GM18517 (cell line): ENCODE results near the gene APOC3.
"Not testable (repeated sequence)": the region's sequence is repeated elsewhere in the genome, so short reads cannot be mapped to it uniquely, and the experiment has no call there.

Source experiments
- ATAC-seq: cut with Tn5 transposase; IDR thresholded peaks from one replicate; pipeline ENCODE4 v1.9.1; 2021; ENCODE audit warnings: mild to moderate bottlenecking, moderate library complexity; ENCODE audit not compliant: unreplicated experiment

The APOC3 gene

DNA sequence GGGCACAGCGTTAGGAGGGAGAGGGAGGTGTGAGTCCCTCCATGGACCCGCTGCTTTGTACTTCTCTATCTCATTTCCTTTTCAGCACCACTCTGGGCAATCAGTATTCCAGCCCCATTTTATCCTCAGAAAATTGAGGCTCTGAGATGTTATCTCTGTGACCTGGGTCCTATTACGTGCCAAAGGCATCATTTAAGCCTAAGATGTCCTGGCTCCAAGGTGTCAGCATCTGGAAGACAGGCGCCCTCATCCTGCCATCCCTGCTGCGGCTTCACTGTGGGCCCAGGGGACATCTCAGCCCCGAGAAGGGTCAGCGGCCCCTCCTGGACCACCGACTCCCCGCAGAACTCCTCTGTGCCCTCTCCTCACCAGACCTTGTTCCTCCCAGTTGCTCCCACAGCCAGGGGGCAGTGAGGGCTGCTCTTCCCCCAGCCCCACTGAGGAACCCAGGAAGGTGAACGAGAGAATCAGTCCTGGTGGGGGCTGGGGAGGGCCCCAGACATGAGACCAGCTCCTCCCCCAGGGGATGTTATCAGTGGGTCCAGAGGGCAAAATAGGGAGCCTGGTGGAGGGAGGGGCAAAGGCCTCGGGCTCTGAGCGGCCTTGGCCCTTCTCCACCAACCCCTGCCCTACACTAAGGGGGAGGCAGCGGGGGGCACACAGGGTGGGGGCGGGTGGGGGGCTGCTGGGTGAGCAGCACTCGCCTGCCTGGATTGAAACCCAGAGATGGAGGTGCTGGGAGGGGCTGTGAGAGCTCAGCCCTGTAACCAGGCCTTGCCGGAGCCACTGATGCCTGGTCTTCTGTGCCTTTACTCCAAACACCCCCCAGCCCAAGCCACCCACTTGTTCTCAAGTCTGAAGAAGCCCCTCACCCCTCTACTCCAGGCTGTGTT, 829 bp upstream of the APOC3 start:
- no peak for ATAC-seq

DNA sequence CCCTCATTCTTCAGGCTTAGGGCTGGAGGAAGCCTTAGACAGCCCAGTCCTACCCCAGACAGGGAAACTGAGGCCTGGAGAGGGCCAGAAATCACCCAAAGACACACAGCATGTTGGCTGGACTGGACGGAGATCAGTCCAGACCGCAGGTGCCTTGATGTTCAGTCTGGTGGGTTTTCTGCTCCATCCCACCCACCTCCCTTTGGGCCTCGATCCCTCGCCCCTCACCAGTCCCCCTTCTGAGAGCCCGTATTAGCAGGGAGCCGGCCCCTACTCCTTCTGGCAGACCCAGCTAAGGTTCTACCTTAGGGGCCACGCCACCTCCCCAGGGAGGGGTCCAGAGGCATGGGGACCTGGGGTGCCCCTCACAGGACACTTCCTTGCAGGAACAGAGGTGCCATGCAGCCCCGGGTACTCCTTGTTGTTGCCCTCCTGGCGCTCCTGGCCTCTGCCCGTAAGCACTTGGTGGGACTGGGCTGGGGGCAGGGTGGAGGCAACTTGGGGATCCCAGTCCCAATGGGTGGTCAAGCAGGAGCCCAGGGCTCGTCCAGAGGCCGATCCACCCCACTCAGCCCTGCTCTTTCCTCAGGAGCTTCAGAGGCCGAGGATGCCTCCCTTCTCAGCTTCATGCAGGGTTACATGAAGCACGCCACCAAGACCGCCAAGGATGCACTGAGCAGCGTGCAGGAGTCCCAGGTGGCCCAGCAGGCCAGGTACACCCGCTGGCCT, 641 bp downstream of the APOC3 start:
- ATAC-seq: no peak

DNA sequence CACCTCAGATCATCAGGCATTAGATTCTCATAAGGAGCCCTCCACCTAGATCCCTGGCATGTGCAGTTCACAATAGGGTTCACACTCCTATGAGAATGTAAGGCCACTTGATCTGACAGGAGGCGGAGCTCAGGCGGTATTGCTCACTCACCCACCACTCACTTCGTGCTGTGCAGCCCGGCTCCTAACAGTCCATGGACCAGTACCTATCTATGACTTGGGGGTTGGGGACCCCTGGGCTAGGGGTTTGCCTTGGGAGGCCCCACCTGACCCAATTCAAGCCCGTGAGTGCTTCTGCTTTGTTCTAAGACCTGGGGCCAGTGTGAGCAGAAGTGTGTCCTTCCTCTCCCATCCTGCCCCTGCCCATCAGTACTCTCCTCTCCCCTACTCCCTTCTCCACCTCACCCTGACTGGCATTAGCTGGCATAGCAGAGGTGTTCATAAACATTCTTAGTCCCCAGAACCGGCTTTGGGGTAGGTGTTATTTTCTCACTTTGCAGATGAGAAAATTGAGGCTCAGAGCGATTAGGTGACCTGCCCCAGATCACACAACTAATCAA, 2.2 kb downstream of the APOC3 start:
- no peak for ATAC-seq

DNA sequence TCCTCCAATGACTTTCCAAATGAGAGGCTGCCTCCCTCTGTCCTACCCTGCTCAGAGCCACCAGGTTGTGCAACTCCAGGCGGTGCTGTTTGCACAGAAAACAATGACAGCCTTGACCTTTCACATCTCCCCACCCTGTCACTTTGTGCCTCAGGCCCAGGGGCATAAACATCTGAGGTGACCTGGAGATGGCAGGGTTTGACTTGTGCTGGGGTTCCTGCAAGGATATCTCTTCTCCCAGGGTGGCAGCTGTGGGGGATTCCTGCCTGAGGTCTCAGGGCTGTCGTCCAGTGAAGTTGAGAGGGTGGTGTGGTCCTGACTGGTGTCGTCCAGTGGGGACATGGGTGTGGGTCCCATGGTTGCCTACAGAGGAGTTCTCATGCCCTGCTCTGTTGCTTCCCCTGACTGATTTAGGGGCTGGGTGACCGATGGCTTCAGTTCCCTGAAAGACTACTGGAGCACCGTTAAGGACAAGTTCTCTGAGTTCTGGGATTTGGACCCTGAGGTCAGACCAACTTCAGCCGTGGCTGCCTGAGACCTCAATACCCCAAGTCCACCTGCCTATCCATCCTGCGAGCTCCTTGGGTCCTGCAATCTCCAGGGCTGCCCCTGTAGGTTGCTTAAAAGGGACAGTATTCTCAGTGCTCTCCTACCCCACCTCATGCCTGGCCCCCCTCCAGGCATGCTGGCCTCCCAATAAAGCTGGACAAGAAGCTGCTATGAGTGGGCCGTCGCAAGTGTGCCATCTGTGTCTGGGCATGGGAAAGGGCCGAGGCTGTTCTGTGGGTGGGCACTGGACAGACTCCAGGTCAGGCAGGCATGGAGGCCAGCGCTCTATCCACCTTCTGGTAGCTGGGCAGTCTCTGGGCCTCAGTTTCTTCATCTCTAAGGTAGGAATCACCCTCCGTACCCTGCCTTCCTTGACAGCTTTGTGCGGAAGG, 2.9 kb downstream of the APOC3 start:
- no peak for ATAC-seq

DNA sequence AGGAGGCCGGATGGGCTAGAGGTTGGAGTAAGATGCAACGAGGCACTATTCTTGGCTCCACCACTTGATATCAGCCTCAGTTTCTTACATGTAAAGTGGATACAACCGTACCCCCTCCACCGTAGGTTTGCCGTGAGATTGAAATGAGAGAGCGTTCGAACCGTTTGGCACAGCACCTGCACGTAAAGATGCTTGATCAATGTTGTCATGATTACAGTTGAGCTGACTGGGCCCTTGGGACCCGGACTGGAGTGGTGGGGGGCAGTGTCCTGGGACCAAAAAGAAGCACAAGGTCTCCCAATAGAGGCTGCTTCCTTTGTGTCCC, 3.7 kb downstream of the APOC3 start:
- no peak for ATAC-seq

DNA sequence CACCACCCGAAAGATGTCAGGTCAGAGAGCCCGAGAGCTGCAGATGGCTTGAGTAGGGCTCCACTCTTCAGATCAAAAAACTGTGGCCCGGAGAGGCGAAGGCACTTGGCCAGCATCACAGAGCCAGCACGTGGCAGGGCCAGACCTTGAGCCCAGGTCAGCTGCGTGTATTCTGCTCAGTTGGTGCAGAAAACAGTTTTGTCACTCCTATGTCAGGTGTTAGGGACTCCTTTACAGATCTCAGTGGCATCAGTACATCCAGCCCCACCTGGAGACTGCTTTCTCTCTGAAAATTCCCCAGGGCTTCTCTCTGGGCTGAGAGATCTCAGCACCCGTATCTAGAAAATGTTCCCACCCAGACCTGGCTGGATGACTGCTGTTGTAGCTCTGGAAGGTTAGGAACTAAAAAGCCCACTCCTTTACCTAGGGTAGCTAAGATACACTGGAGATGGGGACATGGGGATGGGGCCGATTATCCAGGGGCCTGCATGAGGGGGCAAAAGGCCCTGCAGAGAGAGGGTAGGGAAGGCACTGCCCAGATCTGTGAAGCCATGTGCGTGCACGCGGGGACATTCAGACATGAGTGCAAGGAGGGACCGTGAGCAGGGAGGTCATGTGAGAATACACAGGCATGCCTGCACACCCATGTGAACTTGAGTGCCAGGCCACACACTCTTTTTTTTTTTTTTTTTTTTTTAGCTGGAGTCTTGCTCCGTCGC, 4.3 kb downstream of the APOC3 start:
- no peak for ATAC-seq

DNA sequence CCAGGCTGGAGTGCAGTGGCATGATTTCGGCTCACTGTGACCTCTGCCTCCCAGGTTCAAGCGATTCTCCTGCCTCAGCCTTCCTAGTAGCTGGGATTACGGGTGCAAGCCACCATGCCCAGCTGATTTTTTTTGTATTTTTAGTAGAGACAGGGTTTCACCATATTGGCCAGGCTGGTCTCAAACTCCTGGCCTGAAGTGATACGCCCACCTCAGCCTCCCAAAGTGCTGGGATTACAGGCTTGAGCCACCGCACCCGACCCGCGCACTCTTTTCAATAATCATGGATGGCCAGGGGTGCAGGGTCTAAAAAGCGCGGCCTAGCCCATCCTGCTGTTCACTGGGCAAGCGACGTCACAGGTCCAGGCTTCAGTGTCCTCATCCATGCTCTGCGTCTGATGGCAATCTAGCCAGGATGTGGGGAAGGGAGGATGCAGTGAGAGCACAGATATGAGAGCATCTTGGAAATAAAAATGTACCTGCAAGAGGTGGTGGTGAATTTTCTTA, 4.9 kb downstream of the APOC3 start:
- ATAC-seq: not testable (repeated sequence)

DNA sequence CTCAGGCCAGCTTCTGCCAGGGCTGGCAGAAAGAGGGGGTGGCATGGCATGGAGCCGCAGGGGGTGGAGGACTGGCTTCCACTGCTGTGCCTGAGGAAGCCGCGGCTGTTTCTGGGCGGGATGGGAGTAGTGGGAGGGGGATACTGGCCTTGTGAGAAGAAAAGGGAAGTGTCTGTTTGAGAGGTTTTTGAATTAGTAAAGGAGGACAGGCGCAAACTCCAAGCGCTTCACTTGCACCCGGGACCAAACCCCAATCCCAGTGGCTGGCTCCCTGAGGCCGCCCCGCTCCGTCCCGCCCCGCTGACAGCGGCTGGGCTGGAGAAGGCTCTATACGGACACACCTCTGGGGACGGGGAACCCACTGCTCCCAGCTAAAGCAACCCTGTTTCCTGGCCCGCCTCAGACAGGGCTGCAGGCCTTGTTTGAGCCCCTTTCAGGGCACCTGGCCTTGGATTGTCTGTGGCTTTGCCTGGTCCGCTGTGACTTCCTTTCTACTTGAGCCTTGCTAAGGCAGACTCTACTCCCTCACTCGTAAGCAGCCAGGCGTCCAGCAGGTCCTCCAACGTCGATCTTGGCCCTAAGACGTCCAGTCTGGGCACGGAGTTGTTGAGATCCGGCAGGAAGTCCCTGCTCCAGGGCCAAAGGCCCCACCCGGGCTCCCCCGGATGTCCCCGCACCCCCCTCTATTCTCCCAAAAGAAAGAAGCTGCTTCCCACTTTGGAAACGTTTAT, 5.5 kb downstream of the APOC3 start:
- no peak for ATAC-seq

DNA sequence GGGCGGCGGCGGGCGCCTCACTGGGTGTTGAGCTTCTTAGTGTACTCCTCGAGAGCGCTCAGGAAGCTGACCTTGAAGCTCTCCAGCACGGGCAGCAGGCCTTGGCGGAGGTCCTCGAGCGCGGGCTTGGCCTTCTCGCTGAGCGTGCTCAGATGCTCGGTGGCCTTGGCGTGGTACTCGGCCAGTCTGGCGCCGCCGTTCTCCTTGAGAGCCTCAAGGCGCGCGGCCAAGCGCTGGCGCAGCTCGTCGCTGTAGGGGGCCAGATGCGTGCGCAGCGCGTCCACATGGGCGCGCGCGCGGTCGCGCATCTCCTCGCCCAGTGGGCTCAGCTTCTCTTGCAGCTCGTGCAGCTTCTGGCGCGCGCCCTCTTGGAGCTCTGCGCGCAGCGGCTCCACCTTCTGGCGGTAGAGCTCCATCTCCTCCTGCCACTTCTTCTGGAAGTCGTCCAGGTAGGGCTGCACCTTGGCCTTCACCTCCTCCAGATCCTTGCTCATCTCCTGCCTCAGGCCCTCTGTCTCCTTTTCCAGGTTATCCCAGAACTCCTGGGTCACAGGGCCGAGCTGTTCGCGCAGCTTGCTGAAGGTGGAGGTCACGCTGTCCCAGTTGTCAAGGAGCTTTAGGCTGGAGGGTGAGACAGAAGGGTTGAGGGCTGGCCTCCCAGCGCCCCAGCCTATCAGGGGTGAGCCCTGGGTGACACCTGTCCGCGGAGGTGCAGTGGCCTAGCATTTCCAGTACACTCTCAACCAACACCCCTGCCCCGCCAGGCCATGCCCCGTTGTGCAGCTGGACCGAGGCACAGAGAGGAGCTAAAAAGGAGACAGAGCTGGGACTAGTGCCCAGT, 6.3 kb downstream of the APOC3 start:
- peak; percentile 73 for ATAC-seq

DNA sequence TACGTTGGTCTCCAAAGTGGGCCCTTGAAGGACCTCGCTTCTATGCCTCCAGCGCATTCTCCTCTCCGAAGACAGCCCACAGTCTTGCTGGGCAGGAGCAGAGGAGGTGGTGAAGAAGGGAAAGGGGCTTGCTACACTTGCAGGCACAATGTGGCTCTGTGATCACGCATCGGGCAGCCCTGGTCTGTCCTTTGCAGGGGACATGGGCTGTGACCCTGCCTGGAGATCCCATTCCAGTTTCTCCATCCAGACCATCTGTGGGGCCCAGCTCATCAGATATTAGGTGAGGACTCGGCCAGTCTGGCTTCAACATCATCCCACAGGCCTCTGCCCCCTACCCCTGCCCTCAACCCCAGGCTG, 6.9 kb downstream of the APOC3 start:
- no peak for ATAC-seq

DNA sequence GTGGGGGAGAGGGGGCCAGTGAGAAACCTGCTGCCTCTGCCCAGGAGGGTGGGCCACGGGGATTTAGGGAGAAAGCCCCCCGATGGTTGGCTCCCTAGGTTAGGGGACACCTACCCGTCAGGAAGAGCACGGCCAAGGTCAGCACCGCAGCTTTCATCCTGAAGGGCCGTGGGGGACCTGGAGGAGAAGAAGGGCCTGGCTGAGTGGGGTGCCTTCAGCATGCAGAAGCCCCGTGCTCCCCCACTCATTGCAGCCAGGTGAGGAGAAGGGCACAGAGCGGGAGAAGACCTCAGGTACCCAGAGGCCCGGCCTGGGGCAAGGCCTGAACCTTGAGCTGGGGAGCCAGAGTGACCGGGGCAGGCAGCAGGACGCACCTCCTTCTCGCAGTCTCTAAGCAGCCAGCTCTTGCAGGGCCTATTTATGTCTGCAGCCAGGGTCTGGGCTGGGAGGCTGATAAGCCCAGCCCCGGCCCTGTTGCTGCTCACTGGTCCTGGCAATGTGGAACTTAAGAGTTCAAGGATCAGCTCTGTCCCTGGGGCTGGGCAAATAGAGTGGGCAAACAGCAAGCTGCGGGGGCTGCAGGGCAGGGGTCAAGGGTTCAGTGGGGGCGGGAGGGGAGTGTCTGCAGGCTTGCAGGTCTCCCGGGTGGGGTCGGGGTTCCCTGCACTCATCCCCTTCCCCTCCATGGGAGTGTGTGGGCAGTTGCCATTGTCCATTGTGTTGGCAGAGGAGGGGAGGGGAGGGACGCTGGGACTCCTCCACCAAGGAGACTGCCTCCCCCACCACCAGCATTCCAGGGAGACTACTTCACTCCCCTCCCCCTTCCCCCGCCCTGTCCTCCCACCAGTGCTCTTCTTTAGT, 7.8 kb downstream of the APOC3 start, which contains the start of gene APOA1:
APOA1 (minus strand) TSS at position 392 of the 861 bp plus-strand sequence; CDS start at position 157, 235 bp downstream.
- ATAC-seq: no peak

DNA sequence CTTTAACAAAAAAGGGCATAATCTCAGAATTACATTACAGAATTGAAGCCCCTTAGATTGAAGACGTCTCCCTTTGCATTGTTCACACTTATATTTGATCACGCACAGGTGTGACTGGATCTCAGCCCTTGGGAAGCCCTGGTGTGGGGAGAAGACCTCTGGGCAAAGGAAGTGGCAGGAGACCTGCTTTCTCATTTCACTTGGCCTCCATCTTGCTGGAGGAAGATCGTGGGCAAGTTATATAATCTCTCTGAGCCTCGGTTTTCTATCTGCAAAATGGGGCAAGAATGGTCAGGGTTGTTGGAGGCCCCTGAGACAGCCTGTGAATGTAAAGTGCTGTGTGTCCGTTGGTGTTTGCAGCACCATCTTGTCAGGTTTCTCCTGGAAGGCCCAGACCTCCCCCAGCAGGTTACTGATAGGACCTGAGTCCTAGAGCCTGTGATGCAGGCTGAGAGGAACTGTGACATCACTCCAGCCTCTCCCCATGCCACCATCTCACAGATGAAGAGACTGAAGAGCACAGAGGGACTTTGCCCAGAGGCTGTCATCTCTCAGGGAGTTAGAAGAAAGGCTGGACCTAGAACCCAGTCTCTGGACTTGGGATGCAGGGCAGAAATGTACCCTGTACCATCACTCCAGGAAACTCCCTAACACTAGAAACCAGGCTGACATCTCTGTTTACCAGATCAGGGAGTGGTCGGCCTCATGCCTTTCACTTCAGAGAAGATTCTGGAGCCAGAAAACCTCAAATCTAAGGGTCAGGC, 8.8 kb downstream of the APOC3 start:
- no peak for ATAC-seq

DNA sequence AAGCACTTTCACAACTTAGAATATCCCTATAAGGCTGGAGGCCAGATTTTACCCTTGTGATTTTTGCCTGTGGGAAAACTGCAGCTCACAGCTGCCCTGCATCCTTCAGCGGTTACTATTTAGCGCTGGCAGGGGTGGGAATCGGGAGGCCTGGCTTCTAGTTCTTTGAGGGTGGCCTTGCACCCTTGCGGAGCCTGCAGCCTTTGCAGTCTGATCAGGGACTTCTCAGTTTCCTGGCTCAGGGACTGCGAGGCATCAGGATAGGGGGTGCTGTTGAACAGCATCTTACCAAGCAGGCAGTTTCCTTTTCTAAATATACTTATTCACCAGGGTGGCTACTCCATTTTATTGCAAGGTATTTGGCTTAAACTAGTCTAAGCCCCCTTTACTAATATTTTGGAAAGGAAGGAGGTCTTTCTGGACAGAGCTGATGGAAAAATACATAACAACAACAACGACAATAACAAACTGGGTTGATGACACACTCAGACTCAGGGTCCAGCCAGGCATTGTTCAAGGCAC, 10.6 kb downstream of the APOC3 start:
- ATAC-seq: no peak

DNA sequence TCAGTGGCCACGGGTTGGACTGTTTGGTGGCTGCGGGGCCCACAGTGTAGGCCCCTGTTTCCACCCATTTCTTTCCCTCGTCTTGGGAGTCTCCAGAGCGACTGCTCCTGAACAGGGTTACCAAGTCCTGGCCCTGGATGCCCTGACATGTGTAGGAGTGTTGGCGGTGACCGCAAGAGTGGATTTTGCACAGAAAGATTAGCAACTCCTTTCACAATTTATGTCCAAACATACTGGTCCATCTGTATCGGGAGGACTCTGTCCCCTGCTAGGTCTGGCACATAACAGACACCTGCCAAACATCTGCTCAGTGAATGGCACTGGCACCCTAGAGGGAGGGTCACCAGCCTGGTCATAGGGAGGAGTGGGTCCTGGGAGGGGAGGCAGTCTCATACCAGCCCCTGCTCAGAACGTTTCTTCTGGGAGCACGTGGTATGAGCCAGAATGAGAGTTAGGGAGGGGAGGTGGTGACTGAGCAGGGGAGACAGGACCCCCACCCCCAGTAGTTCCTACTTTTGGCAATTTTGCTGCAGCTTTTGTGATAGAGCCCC, 11.1 kb downstream of the APOC3 start:
- ATAC-seq: no peak

DNA sequence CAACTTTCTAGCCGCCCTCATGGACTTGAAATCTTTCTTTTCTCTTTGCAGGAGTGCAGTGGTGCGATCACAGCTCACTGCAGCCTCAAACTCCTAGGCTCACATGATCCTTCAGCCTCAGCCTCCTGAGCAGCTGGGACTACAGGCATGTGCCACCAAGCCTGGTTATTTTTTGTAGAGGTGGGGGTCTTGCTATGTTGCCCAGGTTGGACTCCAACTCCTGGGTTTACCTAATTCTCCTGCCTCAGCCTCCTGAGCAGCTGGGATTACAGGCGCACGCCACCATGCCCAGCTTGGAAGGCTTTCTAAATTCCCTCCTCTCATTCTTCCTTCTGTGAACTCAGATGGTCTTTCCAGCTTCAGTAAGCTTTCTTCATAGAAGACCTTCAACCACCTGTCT, 12.4 kb downstream of the APOC3 start:
- ATAC-seq: no peak

DNA sequence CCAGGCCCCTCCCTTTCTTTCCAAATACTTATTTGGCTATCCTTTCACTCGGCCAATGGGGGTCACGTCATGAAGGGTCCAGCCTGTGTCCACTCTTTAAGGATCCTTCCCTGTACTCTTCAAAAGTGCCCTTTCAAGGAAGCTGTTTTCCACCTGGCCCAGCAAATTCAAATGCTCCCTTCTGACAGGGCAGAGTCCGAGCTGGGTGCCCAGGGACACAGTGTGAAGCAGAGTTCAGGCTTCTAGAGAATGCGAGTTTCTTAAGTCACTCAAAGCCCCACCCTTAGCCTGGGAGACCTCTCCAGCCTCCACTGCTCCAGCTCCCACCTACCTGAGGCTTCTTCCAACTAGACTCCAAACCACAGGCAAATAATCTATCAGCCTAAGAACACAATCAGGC, 13.2 kb downstream of the APOC3 start:
- no peak for ATAC-seq
